MM.1S (cell line): ENCODE results near the gene EIF6.

ENCODE experiments used
- DNase-seq: peaks from one replicate; pipeline ENCODE4 v3.0.0-alpha.2; 2015
- H2AFZ ChIP-seq: fragments of 300-600 bp; sonication (generic); 2 replicates; pipeline ENCODE4 v1.6.0; 2016; ENCODE audit warnings: antibody characterized with exemption, low read length
- H3F3A ChIP-seq: fragments of 300-600 bp; sonication (generic); 2 replicates; pipeline ENCODE4 v1.6.1; 2016; ENCODE audit warnings: mild to moderate bottlenecking, antibody characterized with exemption, low read length, moderate library complexity, mixed read lengths; ENCODE audit not compliant: insufficient read depth
- H3K27ac ChIP-seq: fragments of 300-600 bp; sonication (generic); 2 replicates; pipeline ENCODE4 v1.5.1; 2016; ENCODE audit warnings: mild to moderate bottlenecking, low read length
- H3K27me3 ChIP-seq: fragments of 300-600 bp; sonication (generic); replicated peaks from 2 replicates; pipeline ENCODE4 v1.6.0; 2016; ENCODE audit warnings: low read length; ENCODE audit not compliant: insufficient read depth
- H3K36me3 ChIP-seq: fragments of 300-600 bp; sonication (generic); replicated peaks from 2 replicates; pipeline ENCODE4 v1.6.1; 2016; ENCODE audit warnings: mild to moderate bottlenecking, low read length, mixed read lengths; ENCODE audit not compliant: insufficient read depth
- H3K4me1 ChIP-seq: fragments of 300-600 bp; sonication (generic); 2 replicates; pipeline ENCODE4 v1.6.1; 2016; ENCODE audit warnings: low read length, mixed read lengths
- H3K4me2 ChIP-seq: fragments of 300-600 bp; sonication (generic); 2 replicates; pipeline ENCODE4 v1.6.0; 2016; ENCODE audit warnings: low read depth, low read length
- H3K4me3 ChIP-seq: fragments of 300-600 bp; sonication (generic); 2 replicates; pipeline ENCODE4 v1.5.1; 2016; ENCODE audit warnings: low read length, mixed read lengths
- H3K79me2 ChIP-seq: fragments of 300-600 bp; sonication (generic); 2 replicates; pipeline ENCODE4 v1.6.1; 2016; ENCODE audit warnings: mixed run types, low read length, mixed read lengths
- H3K9ac ChIP-seq: fragments of 300-600 bp; sonication (generic); 2 replicates; pipeline ENCODE4 v1.6.1; 2016; ENCODE audit warnings: low read length, mixed read lengths
- H3K9me2 ChIP-seq: fragments of 300-600 bp; sonication (generic); replicated peaks from 2 replicates; pipeline ENCODE4 v1.6.1; 2016; ENCODE audit warnings: mild to moderate bottlenecking, low read length, mixed read lengths; ENCODE audit not compliant: insufficient read depth
- H3K9me3 ChIP-seq: fragments of 300-600 bp; sonication (generic); replicated peaks from 2 replicates; pipeline ENCODE4 v1.6.1; 2016; ENCODE audit warnings: mild to moderate bottlenecking, low read length, mixed read lengths; ENCODE audit not compliant: insufficient read depth
- H4K20me1 ChIP-seq: fragments of 300-600 bp; sonication (generic); 2 replicates; pipeline ENCODE4 v1.6.1; 2016; ENCODE audit warnings: mild to moderate bottlenecking, low read length, moderate library complexity, mixed read lengths; ENCODE audit not compliant: insufficient read depth
- EZH2 ChIP-seq: fragments of 300-600 bp; sonication (generic); optimal IDR thresholded peaks from 2 replicates; pipeline ENCODE3; 2017; ENCODE audit warnings: low read depth, mild to moderate bottlenecking, antibody characterized with exemption, low read length, mixed read lengths
- EZH2phosphoT487 ChIP-seq: fragments of 300-600 bp; sonication (generic); IDR thresholded peaks from 2 replicates; pipeline ENCODE4 v1.6.1; 2018; ENCODE audit warnings: antibody characterized with exemption, low read length
- TF ChIP-seq, protein P1 (sequence below): fragments of 300-600 bp; sonication (generic); IDR thresholded peaks from 2 replicates; pipeline ENCODE4 v1.5.1; 2016; ENCODE audit warnings: antibody characterized with exemption, low read length, mixed read lengths

The EIF6 gene

DNA sequence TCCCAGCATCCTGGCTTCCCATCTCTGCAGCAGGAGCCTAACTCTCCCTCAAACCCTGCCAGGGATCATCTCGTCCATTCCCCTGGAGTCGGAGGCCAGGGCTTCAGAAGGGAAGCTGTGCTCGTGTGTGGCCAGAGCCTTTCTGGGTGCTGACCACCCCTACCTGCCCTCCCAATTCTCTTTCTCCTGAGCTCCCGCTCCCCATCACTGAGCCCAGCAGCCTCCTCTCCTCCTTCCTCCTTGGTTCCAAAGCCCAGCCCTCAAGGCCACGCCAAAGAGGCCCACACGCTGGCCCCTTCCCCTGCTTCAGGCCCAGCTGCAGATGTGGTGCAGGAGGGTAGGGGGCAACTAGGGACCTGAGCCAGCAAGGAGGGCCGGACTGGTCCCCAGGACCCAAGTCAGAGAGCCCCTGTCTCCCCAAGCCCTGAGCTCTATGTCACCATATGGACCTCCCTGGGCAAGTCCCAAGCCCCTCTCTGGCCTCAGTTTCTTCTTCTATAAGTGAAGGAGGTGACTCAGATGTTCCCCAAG, 6.4 kb upstream of the EIF6 start:
- Histone ChIP-seq H3K36me3 (no peaks in the 10 kb centered on the region), H4K20me1 (no peaks in the 10 kb centered on the region), H3K9ac (no peak overlapping the region), H3K27ac (no peak overlapping the region), H3K9me2 (no peaks in the 10 kb centered on the region), H3K79me2 (no peaks in the 10 kb centered on the region), H3K9me3 (no peaks in the 10 kb centered on the region), H3K27me3 (peaks cover 56% of the 10 kb centered on the region), H3K4me1 (no peaks in the 10 kb centered on the region), H2AFZ (no peak overlapping the region), H3K4me2 (no peak overlapping the region), H3F3A (no peaks in the 10 kb centered on the region), H3K4me3 (no peak overlapping the region)
- no peak for DNase-seq
- TF ChIP-seq EZH2phosphoT487 (no peak), EZH2 (no peak)
- TF ChIP-seq, protein P1, sequence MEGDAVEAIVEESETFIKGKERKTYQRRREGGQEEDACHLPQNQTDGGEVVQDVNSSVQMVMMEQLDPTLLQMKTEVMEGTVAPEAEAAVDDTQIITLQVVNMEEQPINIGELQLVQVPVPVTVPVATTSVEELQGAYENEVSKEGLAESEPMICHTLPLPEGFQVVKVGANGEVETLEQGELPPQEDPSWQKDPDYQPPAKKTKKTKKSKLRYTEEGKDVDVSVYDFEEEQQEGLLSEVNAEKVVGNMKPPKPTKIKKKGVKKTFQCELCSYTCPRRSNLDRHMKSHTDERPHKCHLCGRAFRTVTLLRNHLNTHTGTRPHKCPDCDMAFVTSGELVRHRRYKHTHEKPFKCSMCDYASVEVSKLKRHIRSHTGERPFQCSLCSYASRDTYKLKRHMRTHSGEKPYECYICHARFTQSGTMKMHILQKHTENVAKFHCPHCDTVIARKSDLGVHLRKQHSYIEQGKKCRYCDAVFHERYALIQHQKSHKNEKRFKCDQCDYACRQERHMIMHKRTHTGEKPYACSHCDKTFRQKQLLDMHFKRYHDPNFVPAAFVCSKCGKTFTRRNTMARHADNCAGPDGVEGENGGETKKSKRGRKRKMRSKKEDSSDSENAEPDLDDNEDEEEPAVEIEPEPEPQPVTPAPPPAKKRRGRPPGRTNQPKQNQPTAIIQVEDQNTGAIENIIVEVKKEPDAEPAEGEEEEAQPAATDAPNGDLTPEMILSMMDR = no peak

GRCh38 chr20:35290186-35290886, 5.8 kb upstream of the EIF6 start:
- Histone ChIP-seq H3K27ac (no peak overlapping the region), H3K4me3 (no peak overlapping the region), H3K9me2 (no peaks in the 10 kb centered on the region), H3K4me2 (no peak overlapping the region), H3K9ac (no peak overlapping the region), H4K20me1 (no peaks in the 10 kb centered on the region), H3F3A (no peaks in the 10 kb centered on the region), H3K79me2 (no peaks in the 10 kb centered on the region), H3K9me3 (no peaks in the 10 kb centered on the region), H3K4me1 (no peaks in the 10 kb centered on the region), H3K27me3 (peaks cover 50% of the 10 kb centered on the region), H3K36me3 (no peaks in the 10 kb centered on the region), H2AFZ (no peak overlapping the region)
- no peak for DNase-seq
- no peak for TF ChIP-seq EZH2phosphoT487
- TF ChIP-seq, protein P1 = no peak
- no peak for TF ChIP-seq EZH2

DNA sequence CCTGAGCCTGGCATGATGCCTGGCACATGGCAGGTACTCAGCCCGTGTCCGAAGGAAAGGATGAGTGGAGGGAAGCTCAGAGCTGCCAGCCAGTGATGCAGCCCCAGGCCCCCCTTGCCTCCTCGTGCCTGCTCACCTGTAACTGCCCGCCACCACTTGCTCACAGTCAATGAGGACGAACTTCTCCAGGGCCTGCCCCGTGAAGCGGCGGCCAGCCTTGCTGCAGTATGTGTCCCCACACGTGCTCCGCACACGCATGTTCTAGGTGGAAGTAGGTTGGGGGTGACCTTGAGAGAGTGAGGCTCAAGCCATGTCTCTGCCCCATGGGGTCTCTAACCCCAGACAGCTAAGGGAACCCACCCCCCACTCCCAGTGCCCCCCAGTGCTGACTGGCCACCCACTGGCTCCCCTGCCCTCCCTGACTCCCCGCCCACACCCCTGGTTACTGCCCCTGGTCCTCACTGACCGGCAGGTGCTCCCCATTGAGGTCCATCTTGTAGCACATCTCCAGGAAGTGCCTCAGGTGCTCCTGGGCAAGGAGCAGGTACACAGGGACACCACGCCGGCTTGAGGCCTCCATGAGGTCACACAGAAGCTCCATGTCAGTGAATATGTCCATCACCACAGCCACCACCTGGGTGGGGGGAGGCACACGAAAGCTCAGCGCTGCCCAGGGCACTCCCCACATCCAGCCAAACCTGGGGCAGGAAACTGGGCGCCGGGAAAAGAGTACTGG, 3.9 kb upstream of the EIF6 start:
- Histone ChIP-seq H3K4me2 (no peak overlapping the region), H4K20me1 (no peaks in the 10 kb centered on the region), H3K4me3 (no peak overlapping the region), H3K4me1 (peaks cover 2% of the 10 kb centered on the region; the same call in 1 of the 2 replicates), H3K9ac (no peak overlapping the region), H3F3A (no peaks in the 10 kb centered on the region), H3K9me2 (no peaks in the 10 kb centered on the region), H3K9me3 (no peaks in the 10 kb centered on the region), H3K79me2 (peaks cover 11% of the 10 kb centered on the region), H2AFZ (no peak overlapping the region), H3K27me3 (peaks cover 33% of the 10 kb centered on the region), H3K36me3 (no peaks in the 10 kb centered on the region), H3K27ac (no peak overlapping the region)
- DNase-seq = no peak
- no peak for TF ChIP-seq EZH2phosphoT487
- TF ChIP-seq, protein P1 = no peak
- TF ChIP-seq EZH2 = no peak
